IPS-NIHi11 (cell line): ENCODE results near the gene TDRD9.
"Not testable (repeated sequence)": the region's sequence is repeated elsewhere in the genome, so short reads cannot be mapped to it uniquely, and the experiment has no call there.

Experiments used
- DNase-seq: peaks from one replicate; pipeline ENCODE4 v3.0.0; 2012; ENCODE audit warnings: mixed read lengths, low spot score

Gene TDRD9

DNA sequence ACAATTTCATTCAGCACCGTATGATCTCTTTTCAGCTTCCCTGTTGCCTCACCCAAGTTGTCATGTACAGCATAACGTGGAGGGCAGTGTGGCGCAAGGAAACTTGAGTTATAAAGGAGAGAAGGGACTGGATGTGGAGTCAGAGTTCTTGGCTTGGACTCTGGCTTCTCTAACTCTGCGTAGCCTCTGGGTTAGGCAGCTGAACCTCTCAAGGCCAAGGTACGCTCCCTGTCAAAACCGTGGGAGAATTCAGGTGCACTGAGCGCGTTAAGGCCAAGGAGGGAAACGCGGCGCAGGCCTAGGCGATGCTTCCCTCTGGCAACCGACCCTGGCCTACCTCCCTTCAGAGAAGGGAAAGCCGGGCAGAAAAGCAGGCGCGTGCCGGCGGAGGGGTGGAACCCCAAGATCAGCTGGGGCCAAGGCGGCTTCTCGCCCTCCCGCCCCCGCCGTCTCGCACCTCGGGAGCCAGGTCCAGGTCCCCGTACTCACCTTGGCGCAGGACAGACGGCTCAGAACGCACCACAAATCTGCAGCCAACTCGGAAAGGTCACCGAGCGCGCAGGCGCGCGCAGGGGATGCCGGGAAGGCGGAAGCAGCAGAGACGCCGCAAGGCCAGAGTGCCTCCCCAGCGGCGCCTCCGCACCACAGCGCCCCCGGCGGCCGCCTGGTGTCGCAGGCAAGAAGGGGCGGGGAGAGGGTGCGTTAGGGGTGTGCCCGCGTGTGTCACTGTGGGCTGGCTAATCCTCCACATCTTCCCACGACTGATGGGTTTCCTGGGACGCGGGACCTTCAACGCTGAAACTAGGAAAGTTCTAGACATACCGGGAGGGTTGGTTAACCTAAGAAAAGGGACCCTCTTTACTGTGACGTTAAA is 7.0 kb upstream of the TDRD9 start:
- peak; percentile 97 for DNase-seq

DNA sequence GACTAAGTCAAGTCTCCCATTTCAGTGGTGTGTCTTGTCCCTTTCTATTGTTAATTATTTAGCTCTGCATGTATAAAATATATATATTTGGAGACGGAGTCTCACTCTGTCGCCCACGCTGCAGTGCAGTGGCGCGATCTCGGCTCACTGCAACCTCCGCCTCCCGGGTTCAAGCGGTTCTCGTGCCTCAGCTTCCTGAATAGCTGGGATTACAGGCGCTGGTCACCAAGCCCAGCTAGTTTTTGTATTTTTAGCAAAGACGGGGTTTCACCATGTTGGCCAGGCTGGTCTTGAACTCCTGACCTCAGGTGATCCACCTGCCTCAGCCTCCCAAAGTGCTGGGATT is 6.4 kb upstream of the TDRD9 start:
- not testable (repeated sequence) for DNase-seq

DNA sequence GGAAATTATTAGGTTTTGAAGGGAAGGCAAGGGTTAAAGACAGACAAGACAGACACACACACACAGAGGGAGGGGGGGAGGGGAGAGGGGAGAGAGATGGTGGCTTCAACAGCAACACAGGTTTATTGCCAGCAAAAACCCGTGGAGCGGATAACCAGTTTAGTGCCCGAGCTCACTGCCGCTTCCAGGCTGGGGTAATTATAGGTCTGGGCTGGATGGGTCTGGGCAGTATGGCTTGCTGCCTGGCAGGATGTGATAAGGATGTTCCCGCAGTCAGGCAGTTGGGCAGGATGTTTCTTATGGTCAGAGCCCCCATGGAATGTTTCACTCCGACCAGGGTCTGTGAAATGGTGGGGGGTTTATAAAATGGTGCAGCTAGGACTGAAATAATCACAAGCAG is 4.4 kb upstream of the TDRD9 start:
- no peak for DNase-seq

DNA sequence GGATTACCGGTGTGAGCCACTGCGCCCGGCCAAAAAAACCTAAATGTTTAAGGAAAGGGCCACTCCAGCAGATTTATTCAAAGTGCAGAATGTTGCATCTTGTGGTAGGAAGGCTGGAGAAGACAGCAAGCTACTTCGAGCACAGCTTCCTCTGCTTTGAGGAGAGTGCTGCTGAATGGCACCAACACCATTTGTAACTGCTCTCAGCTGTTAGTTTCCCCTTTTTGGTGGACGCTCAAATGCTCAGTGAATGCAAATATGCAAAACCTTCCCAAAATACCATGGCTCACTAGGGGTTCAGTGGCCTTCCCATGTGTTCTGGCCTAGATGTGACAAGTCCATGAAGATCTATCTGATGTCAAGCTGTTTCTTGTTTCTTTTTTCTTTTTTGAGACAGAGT is 2.9 kb upstream of the TDRD9 start:
- no peak for DNase-seq

- DNase-seq, result no peak
These were observed 690 bp upstream of the TDRD9 start for GRCh38 chr14:103927566-103927965.

DNA sequence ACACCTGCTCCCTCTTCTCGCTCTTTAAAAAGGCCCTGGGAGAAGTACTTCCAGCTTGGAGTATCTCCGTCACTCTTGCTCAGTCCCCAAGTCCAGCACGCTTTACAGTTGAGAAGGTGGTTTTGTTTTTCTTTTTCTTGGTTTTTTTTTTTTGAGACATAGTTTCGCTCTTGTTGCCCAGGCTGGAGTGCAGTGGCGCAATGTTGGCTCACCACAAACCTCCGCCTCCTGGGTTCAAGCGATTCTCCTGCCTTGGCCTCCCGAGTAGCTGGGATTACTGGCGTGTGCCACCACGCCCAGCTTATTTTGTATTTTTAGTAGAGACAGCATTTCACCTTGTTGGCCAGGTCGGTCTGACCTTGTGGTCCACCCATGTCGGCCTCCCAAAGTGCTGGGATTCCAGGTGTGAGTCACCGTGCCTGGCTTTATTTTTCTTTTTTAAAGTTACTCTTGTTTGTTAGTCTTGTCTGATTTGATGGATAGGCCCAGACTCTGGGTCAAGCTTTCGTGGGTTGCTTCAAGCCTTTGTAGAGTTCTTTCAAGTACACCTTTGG is 1.9 kb downstream of the TDRD9 start:
- no peak for DNase-seq

DNA sequence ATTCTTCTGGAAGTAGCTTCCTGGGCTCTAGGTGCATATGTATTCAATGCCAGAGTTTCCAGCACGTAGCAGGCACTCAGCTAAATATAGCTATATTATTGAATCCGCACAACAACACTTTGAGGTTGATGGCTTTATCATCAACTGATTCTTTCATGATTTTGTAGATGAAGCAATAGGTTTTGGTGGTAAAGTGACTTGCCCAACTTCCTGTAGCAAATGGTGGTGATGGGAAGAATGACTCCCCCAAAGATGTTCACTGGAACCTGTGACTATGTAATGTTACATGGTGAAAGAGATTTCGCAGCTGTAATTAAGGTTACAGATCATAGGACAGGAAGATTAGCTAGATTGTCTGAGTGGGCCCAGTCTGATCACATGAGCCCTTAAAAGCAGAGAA is 3.2 kb downstream of the TDRD9 start:
- DNase-seq, result no peak

GRCh38 chr14:103932791-103933490 is 4.7 kb downstream of the TDRD9 start:
- DNase-seq, result no peak

- no peak for DNase-seq
These were observed 6.8 kb downstream of the TDRD9 start for GRCh38 chr14:103935102-103935501.

DNA sequence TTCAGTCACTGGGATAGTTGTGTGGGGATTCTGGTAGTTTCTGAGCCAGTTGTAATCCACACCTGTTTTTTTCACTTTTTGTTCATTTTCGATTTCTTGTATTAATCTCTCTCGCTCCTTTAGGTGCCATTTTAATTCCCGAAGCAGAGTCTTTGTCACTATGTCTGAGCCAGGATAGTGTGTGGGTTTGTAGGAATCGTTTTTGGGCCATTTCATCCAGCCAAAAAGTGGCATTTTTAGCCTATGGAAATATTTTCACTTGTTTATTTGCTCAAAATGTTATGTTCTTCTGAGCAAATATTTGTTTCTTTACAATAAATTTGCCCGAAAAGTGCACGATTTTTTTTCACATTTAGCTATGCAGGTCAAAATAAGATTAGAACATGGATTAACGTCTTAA is 13.2 kb downstream of the TDRD9 start:
- no peak for DNase-seq

DNA sequence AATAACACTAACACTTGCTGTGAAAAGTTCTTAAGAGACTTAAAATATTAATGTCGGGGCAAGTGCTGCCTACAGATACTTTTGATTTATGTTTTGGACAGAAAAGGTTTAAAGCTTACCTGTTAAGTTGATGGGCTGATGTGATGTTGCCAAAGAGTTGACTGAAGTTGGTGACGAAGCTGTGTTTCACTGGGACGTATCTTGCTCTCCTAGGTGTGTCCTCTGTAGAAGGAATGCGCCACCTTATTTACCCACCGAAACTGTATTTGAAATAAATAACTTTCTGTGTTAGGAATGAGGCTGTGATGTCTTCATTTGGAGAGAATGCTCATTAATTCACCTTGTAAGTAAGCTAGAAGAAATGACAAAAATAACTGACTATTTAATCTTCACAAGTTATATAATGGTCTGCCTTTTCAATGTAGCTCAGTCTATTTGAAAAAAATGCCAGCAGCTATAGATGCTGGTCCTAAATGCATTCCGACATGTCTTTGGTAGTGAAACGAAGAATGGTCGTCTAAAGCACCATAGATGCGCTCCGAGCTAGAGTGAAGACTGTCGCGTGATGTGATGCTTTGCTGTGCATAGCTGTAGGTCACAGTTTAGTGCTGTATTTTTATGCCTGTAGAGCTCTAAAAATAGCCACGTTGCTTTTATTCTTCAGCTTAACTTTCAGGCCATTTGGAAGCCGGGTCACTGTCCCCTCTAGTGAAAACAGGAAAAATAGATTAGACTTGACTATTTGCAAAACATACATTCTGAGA is 13.9 kb downstream of the TDRD9 start, which contains the start of gene RD3L:
TSS of gene RD3L (minus strand) at position 557 of the 764 bp plus-strand sequence. CDS start 834 bp downstream, outside the sequence.
- DNase-seq, result no peak

DNA sequence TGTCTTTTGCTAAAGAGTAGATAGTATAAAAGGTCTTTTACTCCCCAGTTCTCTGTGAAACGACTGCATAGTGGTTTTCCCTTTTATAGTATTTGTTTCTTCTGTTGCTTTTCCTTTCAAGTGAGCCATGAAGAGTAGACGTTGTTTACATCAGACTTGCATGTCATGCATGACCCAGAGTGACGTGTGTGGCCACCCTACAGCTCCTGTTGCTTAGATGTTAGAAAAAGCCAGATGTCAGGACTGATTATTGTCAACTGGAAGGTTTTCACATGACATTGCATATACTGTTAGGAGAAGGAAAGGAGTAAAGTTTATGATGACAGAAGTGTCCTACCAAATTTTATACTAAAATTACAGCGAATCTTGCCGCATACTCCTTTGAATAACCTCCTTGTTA is 15.4 kb downstream of the TDRD9 start:
- no peak for DNase-seq

DNA sequence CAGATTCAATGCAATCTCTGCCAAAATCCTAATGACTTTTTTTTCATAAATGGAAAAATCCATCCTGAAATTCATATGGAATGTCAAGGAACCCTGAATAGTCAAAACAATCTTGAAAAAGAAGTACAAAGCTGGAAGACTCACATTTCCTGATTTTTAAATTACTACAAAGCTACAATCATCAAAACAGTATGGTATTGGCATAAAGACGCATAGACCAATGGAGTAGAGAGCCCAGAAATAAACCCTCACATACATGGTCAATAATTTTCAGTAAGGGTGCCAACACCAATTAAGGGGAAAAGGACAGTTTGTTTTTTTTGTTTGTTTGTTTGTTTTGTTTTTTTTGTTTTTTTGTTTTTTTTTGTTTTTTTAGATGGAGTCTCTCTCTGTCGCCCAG is 18.7 kb downstream of the TDRD9 start:
- no peak for DNase-seq

GRCh38 chr14:103948442-103948841 is 20.2 kb downstream of the TDRD9 start:
- DNase-seq, result no peak

- DNase-seq, result no peak
These were observed 21.0 kb downstream of the TDRD9 start for GRCh38 chr14:103949131-103949790.

GRCh38 chr14:103960457-103961055 is 32.3 kb downstream of the TDRD9 start:
- DNase-seq, result no peak

GRCh38 chr14:103961928-103962578 is 33.8 kb downstream of the TDRD9 start:
- no peak for DNase-seq

GRCh38 chr14:103966631-103967030 is 38.4 kb downstream of the TDRD9 start:
- no peak for DNase-seq

GRCh38 chr14:103969961-103970360 is 41.7 kb downstream of the TDRD9 start:
- DNase-seq, result no peak

GRCh38 chr14:103973354-103973753 is 45.1 kb downstream of the TDRD9 start:
- DNase-seq, result no peak

DNA sequence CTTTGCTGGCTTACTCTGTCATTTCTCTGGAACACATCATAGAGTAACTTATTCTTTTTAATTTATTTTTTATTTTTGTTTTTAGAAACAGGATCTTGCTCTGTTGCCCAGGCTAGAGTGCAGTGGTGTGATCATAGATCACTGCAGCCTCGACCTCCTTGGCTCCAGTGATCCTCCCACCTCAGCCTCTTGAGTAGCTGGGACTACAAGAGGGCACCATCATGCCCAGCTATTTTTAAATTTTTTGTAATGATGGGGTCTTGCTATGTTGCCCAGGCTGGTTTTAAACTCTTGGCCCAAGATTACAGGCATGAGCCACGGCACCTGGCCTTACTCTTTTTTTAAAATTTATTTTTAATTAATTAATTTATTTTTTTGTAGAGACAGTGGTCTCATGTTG is 46.3 kb downstream of the TDRD9 start:
- no peak for DNase-seq
